GM18870 (cell line): ENCODE results near the gene CENATAC.
A peak's percentile ranks its signal among the peaks of the same experiment; 100 is the strongest.
"Not testable (repeated sequence)": the region's sequence is repeated elsewhere in the genome, so short reads cannot be mapped to it uniquely, and the experiment has no call there.

Experiments
- ATAC-seq: cut with Tn5 transposase; IDR thresholded peaks from one replicate; pipeline ENCODE4 v1.9.1; 2021; ENCODE audit warnings: moderate library complexity; ENCODE audit not compliant: unreplicated experiment

The CENATAC gene

DNA sequence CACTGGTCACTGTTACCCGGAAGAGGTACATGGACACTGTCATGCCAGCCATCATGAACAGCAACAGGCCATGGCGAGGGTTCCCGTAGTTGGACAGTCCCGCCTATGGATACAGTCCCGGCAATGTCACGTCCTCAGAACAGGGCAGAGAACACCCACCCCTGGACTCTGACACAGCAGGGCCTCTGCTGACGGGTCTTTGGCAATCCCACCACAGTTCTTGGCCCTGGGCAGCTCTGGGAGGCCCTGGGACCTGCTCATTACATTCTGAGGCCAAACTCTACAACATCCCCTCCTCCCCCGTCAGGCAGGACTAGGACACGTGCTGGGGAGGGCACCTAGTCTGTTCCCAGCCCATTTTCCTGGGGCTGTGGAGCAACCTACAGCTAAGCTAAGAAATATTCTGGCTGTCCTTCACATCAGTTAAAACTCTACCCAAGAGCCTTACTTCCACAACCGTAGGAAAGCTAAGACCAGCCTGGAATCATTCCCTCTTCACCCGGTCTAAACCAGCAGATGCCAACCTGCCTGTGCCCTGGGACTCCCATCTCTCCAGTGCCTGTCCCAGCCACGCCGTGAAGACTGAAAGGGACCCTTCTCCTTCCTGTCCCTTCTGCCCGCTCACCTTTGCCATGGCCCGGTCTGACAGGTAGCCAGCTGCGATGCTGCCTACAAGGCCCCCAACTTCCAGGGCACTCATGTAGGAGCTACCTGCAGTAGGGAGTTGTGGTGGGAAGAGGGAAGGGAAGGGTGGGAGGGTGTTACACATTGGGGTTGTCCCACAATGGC, 28.2 kb downstream of the CENATAC start:
- ATAC-seq, result no peak

DNA sequence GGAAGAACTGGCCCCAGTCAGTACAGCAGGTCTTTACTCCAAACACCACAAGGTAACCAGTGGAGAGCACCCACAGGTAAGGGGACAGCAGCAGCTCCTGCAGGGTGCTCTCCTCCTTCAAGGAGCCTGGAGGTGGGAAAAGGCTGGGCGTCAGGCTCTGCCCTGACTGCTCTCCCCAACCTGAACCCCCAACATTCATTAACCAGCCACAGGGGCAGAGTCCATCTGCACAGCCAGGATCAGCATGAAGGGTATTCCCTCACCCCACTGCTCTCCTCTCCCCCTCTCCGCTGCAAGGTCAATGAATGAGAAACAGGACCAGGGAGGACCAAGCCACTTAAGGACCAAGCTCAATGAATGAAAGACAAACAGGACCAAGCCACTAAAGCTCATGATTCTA, 29.0 kb downstream of the CENATAC start:
- ATAC-seq, result no peak

DNA sequence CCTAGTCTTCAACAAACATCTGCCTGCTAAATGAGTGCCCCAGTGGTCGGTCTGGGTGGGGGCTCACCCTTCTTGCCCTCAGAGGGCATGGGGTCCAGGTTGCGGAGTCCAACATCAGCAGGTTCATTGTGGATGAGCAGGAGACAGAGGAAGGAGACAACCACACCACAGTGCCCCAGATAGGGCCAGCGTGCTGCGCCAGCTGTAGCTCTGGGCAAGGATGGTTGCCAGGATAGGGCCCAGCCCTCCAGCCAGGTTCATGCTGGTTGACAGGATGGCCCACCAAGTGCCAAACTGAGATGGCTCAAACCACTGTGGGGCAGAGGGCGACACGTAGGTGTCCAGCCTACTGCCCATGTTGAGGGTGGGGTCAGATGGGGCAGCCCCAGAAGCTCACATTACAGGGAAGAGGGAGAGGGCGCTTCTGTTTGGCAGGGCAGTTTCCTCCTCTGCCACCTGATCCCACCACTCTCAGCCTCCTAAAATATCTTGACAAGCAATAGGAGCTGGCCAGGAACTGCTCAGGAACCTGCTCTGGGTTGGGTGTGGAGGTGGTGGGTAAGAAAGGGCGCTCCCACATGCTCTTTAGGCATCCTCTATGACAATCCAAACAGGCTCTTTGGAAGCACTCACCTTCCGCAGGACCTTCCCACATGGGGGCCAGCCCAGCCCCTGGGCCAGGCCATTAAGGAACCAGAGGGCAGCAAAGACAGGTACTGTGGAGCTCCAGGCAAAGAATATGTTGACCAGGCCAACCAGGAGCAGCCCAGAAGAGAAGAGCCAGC, 29.8 kb downstream of the CENATAC start:
- no peak for ATAC-seq

DNA sequence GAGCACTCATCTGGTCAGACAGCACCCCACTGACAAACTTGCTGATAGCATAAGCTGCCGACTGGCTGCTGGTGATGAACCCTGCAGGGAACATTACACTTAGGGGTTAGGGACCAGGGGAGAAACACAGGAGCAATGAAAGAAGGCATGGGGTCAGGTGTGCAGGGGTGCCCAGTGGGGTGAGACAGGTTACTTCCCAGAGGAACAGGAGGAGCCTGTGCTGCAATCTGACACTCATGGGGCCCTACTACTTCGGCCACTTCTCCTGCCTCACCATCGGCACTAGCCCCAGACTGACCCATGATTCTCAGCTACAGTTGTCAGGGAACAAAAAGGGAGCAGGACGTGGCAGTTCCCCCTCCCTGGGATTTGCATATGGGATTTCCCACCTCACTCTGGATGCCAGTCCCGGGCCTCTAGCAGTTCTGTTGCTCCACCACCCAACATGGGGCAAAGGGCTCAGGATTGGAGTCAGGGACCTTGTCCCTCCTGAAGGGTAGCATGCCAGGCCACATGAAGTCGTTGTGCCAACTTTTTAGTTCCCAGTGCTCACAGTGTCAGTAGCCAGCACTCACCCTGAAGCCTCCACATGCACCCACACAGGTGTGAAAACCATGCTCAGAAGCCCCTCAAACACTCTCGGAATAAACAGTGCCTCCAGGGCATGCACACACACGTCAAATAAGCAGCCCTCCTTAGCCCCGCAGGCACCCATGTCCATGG, 30.6 kb downstream of the CENATAC start:
- no peak for ATAC-seq

DNA sequence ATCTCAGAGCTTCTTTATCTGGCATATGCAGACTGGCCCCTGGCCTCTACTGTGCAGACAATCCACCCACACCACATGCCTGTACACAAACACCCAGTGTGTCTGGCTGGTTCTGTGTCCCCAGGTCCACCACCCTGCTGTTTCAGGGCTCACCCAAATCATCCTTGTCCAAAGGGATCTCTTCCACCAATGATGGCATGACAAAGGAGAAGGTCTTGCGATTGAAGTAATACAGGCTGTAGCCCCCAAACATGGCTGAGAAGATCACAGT, 31.1 kb downstream of the CENATAC start:
- no peak for ATAC-seq

DNA sequence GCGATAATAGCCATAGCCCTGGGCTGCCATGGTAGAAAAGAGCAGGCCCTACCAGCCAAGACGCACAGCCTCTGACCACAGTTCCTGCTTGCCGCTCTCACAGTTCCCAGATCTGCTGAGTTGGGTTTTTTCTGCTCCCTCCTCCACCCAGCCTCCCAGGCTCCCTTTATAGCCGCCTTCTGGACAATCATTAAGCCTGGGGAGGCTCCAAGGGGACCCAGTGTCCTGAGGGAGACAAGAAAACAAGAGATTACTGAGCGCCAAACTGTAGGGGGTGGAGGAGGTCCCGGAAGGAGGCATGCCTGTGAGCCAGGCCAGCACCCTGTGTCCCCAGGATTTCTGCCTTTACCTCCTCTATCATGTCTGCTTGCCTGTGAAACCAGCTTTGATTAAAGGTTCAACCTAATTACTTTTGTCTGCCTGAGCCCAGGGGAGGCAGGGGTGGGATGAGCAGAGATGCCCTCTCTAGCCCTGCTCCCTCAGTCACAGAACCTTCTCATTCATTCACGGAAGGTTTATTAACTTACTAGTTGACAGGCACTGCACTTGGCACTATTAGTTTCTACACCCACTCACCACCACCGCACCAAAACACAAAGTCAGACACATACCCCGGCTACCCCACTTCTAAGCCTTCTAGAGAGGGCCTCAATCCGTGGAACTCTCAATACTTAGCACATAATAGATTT, 31.5 kb downstream of the CENATAC start:
- ATAC-seq, result no peak

DNA sequence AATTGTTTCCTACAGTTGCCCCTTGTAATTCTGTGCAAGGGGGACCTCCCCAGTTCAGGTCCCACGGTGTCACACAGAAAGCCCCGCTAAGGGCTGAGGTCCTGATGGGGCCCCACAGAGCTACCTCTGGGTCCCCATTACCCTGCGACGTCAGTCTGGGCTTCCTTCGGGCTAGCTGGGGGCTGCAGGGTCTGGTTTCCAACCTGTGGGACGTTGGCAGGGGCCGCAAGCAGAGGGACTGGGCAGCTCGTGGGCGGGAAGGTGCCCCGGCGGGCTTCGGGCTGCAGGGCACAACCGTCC, 32.0 kb downstream of the CENATAC start:
- no peak for ATAC-seq

DNA sequence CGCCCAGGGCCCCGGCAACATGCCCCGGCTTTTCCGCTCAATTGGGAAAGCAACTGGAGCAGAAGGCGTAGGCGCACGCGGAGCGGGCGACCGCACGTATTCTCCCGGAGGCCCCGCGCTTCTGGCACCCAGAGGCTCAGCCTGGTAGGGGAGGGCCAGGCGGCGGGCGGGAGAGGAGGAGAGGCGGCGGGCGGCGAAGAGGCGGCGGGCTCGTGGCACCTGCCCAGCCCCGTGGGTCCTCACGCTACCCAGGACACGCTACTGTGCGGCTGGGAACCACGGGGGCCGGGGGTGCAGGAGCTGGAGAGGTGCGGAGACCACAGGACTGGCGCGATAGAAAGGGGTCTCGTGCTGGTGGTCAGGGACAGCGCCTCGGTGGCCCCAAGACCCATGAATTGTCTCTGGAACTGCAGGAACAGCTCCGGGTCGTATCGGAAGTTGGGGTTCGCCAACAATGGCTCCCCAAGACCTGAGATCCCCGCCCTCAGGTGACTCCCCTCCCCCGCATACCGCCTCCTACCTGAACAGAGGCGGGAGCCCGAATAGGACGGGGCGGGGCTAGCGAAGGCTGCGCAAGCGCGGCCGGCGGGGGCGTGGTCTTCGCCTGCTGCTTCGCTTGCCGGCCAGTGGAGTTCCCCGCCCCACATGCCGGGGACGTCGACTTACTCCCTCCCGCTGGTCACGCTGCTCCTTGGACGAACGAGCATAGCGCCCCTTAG, 32.5 kb downstream of the CENATAC start, which contains the start of gene SLC37A4:
Gene SLC37A4, minus strand, starts transcription at position 549 of the 719 bp plus-strand sequence.
- peak; percentile 85 for ATAC-seq

DNA sequence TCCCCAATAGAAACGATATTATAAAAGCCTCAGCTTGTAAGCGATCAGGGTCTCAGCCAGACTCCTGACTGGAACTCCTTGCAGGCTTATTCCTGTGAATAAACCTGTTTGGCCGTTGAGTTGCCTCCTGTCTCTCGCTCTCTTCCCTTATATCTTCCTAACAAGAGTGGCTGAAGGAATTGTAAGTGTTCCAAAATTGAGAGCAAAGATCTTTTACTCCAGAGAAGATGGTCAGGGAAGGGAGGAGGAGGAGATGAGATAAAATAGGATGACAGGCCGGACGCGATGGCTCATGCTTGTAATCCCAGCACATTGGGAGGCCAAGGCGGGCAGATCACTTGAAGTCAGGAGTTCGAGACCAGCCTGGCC, 34.0 kb downstream of the CENATAC start:
- no peak for ATAC-seq

DNA sequence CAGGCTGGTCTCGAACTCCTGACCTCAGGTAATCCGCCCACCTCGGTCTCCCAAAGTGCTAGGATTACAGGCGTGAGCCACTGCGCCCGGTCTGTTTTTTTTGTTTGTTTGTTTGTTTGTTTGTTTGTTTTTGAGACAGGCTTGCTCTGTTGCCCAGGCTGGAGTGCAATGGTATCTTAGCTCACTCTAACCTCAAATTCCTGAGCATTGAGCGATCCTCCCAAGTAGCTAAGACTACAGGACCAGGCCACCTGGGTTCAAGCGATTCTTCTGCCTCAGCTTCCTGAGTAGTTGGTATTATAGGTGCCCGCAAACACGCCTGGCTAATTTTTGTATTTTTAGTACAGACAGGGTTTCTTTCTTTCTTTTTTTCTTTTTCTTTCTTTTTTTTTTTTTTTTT, 35.5 kb downstream of the CENATAC start:
- not testable (repeated sequence) for ATAC-seq

DNA sequence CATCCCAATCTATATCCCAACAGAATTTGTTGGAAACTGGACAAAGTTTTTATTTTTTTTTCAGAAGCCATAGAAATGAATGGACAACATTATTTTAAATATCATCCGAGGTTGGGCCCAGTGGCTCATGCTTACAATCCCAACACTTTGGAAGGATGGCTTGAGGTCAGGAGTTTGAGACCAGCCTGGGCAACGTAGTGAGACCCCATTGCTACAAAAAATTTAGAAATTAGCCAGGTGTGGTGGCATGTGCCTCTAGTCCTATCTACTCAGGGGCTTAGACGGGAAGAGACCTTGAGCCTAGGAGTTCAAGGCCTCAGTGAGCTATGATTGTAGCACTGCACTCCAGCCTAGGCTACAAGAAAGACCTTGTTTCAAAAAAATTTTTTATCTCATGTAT, 36.9 kb downstream of the CENATAC start:
- no peak for ATAC-seq

DNA sequence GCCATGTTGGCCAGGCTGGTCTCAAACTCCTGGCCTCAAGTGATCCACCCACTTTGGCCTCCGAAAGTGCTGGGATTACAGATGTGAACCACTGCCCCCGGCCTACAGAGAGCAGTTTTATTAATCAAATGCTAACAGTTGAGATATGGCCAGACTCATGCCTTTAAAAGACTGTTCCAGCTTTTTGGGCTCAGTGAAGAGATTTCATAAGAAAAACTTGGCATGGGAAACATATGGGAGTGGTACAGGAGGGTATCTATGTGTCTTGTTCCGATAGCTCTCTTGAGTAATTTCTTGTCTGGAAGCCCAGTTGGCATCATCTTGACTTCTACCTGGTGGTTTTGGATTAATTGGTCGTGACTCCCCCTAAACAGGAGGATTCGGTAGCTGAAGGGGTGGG, 40.9 kb downstream of the CENATAC start:
- ATAC-seq, result no peak

DNA sequence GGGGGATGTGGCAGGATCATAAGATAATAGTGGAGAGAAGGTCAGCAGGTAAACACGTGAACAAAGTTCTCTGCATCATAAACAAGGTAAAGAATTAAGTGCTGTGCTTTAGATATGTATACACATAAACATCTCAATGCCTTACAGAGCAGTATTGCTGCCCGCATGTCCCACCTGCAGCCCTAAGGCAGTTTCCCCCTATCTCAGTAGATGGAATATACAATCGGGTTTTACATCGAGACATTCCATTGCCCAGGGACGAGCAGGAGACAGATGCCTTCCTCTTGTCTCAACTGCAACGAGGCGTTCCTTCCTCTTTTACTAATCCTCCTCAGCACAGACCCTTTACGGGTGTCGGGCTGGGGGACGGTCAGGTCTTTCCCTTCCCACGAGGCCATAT, 41.5 kb downstream of the CENATAC start:
- ATAC-seq, result not testable (repeated sequence)

DNA sequence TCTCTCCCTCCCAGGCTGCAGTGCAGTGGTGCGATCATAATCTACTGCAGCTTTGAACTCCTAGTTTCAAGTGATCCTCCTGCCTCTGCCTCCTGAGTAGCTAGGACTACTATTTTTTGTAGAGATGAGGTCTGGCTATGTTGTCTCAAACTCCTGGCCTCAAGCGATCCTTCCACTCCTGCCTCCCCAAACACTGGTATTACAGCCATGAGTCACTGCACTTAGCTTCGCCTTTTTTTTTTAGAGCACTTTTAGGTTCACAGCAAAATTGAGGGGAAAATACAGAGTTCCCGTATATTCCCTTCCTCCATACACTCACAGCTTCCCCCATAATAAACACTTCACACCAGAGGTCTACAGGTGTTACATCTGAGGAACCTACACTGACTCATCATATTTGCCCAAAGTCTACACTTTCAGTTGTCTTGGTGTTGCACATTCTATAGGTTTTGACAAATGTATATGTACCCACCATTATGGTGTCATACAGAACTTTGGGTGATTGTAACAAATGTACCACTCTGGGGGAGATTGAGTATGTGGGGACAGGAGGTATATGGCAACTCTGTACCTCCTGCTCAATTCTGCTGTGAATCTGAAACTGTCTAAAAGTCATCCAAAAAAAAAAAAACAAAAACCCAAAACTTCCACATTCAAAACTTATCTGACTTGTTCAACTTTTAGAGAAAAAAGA, 44.0 kb downstream of the CENATAC start:
- ATAC-seq, result no peak

DNA sequence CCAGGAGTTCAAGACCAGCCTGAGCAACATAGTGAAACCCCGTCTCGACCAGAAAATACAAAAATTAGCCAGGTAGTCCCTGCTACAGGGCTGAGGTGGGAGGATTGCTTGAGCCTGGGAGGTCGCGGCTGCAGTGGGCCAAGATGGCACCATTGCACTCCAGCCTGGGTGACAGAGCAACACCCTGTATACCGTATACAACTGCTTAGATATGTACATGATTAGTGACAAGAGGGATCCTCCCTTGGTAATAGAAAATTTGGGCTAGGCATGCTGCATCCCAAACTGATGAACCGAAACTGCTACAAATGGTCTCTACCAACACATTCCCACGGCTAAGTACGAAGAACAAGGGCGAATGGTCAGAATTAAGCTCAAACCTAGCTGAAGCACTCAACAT, 45.0 kb downstream of the CENATAC start:
- ATAC-seq, result no peak

DNA sequence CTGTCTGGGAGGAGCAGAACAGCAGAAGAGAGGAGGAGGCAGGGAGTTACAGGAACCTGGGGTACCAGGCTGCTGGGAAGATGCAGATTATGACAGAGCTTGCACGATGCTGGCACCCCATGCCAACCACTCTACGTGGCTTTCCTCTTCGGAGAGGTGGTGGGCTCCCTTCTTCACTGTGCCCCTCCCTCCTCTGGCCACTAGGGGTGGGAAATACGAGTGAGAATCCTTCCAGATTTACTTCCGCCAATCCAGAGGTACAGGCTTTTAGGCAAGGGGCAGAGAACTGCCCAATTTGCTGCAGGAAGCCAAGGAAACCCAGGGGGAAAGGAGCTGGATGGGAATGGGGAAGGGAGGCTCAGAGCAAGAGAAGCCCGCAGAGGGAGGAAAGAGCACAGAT, 46.8 kb downstream of the CENATAC start:
- no peak for ATAC-seq

DNA sequence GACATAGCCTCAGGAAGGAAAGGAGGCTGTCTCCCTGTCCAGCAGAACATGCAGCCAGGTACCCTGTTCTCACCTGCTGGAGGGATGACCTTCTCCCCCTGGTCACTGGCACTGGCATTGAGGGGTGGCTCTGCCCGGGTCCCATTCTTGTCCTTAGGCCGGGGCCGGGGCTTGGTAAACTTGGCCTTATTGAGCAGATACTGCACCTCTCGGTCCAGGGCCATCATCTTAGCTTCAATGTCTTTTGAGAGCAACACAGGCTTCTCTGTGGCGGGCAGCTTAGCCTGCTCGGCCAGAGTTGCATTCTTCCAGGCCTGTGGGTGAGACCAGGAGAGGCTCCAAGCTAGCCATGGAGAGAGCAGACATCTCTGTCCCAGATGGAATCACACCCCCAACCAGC, 48.6 kb downstream of the CENATAC start:
- no peak for ATAC-seq

DNA sequence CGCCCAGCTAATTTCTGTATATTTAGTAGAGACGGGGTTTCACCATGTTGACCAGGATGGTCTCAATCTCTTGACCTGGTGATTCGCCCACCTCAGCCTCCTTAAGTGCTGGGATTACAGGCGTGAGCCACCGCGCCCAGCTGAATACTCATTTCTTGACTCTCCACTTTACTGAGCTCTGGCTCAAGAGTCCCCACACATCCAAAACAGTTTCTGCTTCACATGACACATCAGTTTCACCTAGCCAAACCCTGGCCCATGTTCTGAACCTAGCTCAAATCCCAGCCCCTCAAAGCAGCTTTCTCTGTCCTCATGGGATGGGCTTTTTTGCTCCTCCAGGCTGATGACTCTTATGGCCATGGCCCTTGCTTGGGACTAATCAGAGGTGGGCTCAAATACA, 49.3 kb downstream of the CENATAC start:
- ATAC-seq, result no peak

DNA sequence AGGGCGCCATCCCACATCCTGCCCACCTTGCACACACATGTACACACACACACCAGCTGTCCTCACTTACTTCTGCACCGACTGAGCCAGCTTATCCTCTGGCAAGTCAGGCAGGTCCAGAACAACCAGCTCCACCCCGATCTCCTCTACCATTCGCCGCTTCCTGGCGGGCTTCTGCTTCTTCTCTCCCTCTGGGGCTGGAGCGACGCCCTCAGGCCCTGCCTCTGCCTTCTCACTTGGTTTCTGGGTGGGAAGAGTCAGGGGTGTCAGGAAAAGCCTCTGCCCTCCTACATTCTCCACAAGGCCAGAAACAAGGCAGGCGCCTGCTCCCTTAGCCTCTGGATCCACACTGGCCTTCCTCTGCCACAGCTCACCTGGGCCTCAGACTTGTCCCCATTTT, 50.7 kb downstream of the CENATAC start:
- no peak for ATAC-seq

DNA sequence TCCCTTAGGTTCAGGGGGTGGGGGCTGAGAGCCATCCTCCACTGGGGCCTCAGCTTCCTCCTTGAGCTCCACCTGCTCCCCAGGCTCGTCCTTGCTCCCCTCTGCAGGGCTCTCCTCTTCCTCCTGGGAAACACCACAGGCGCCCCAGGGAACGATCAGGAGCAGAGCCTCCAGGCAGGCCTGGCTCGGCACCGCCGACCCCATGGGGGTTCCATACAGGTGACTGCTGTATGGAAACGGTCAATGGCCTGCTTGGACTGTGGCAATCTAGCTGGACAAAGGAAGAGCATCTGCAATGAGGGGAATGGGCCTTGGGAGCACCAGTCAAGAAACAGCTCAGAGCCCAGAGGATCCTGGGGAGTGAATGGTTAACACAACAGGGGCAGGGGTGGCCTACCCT, 51.1 kb downstream of the CENATAC start:
- ATAC-seq, result no peak
